HG02884 (cell line): Measurements from ENCODE around the gene CEACAM3.
"Not testable (repeated sequence)": the region's sequence is repeated elsewhere in the genome, so short reads cannot be mapped to it uniquely, and the experiment has no call there.

Experiments used
- ATAC-seq: cut with Tn5 transposase; IDR thresholded peaks from one replicate; pipeline ENCODE4 v1.9.1; 2021; ENCODE audit warnings: mild to moderate bottlenecking, moderate library complexity; ENCODE audit not compliant: unreplicated experiment

Gene CEACAM3

DNA sequence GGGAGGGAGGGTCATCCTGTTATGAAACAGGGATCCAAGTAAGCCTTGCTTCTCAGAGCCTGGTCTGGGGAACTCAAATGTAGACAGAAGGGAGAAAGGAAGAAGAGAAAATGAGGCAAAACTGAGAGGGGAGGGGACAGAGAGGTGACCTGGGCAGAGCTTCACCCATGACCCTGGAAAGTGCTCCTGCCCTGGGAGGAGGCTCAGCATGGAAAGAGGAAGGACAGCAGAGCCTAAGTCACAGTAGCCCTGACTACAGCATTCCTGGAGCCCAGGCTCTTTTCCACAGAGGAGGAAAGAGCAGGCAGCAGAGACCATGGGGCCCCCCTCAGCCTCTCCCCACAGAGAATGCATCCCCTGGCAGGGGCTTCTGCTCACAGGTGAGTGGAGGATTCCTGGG lies at the start of gene CEACAM3:
Gene CEACAM3 (plus strand): TSS at position 226 of the 400 bp plus-strand sequence. CDS start 91 bp downstream, at position 317.
- no peak for ATAC-seq

DNA sequence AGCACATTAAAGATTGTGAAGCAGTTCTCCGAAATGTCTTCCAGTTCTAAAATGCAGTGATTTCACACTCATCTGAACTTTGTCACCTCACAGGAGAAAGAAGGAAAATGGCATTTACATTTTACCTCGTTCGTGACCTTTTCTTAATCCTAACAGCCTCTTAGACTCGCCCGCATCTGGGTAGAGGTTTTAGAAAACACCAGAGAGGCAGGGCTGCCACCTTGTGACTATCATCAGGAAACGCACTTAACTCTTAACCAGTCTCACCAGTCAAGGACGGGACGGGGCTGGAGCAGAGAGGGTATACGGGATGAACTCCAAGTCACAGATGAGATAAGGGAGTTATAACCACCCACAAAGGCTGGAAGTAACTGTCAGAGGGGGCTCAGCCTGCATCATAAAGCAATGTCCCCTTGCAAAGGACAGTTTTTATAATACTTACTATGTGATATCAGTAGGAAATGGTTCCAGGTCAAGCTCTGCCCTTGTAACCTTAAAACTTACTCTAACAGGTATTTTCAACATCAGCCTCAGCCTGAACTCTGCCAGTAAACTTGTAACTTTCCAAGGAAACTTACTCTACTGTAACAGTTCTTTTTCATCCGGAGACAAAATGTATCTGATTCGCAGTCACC lies 49.7 kb upstream of the CEACAM3 start:
- ATAC-seq: no peak

DNA sequence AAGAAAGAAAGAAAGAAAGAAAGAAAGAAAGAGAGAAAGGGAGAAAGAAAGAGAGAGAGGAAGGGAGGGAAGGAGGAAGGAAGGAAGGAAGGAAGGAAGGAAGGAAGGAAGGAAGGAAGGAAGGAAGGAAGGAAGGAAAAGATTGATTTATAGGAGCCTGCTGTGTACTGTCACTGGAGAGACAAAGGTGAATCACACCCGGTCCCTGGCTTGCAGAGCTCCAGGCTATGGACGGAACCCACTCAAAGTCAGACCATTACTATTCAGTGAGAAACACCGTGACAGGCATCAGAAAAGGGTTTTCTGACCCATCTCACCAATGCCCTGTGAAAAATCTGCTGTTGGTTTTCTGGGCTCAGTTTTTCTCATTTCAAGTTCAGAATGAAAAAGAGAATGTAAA lies 48.4 kb upstream of the CEACAM3 start:
- no peak for ATAC-seq

DNA sequence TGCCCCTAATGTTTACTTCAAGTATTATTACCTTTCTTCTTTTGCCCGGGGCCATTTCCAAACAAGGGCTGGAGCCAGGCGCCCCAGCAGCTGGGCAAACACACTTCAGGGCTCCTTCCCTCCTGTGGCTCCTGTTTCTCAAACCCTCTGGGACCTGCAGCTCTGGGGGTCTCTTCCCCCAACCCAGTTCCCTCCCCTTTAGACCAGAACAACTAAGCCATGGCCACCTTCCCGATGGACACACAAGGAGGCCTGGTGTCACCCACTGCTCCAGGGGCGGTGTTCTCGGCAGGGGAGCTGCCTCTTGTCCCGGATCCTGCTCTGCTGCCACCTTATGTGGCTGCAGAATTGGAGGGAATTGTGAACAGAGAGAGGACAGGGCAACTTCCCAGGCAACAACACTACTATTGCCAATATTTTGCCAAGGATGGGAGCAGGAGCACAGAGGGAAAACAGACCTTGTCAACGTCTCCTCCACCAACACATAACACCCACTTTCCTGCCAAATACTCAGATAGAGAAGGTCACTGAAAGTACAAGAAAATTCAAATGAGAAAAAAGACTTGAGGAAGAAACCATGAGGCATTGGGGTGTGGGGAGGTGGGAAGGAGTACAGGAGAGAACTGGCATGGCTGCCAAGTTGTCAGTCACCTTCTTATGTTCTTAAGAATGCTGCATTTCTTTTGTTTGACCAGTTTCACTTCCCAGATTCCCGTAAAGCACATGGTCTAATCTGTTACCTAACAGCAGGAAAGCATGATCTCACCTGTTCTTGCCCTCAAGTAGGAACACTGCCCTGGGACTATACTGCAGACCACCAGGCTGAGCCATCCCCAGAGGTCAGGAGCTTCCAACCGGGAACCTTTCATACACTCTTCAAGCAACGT lies 45.9 kb upstream of the CEACAM3 start:
- not testable (repeated sequence) for ATAC-seq

DNA sequence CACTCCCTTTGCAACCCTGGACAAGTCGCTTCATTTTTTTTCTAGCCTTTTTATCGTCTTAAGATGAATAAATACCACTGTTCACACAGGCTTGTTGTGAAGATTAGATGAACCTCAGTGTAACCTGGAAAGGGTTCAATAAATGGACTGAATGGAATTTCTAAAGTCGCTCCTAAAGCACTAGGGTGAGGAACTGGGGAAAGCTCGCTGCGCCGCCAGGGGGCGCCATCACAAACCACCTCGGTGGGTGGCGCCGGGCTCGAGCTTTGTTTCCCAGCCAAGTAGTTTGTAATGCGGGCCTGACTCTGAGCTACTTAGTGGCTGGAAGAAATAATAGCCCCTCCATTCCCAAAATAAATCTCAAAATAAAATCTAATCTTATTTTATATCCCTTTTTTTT lies 43.2 kb upstream of the CEACAM3 start:
- ATAC-seq: no peak

DNA sequence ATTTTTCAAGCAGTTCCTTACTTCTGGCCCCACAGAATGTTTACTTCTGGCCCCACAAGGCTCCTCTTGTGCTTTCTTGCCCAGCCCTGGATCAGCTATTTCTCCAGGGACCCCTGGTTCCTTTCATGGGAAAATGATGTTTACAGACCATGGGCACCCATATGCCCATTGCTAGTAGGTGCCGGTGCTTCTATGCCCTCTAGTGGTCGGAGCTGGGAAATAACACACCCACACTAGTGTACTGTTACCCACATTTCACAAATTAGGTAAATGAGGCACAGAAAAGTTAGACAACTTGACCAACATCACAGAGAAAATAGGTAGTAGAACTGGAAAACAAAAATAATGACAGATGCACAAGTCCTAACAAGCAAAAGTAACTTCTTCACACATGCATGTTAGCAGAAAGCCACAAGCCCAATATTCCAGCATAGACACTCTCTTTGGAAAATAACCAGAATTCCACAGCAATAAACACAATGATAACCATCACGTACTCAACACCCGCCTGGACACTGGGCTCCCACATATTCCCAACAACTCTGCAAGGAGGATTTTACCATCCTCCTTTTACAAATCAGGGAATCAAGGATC lies 42.4 kb upstream of the CEACAM3 start:
- ATAC-seq: no peak

DNA sequence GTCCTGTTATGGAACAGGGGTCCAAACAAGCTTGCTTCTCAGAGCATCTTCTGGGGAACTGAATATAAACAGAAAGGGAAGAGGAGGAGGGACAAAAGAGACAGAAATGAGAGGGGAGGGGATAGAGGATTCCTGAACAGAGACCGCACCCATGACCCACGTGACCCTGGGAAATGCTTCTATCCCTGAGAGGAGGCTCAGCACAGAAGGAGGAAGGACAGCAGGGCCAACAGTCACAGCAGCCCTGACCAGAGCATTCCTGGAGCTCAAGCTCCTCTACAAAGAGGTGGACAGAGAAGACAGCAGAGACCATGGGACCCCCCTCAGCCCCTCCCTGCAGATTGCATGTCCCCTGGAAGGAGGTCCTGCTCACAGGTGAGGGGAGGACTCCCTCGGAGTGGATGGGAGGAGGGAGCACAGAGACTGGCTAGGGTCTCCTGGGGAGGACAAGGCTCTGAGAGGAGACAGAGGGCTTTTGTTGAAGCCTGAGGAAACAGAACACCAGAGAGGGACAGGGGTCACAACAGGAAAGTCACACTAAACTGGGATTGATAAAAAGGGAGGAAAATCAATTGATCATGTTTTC lies 41.0 kb upstream of the CEACAM3 start, which contains the start of gene CEACAM6:
Gene CEACAM6 (plus strand): TSS at position 203 of the 586 bp plus-strand sequence. CDS start 109 bp downstream, at position 312.
- ATAC-seq: no peak

DNA sequence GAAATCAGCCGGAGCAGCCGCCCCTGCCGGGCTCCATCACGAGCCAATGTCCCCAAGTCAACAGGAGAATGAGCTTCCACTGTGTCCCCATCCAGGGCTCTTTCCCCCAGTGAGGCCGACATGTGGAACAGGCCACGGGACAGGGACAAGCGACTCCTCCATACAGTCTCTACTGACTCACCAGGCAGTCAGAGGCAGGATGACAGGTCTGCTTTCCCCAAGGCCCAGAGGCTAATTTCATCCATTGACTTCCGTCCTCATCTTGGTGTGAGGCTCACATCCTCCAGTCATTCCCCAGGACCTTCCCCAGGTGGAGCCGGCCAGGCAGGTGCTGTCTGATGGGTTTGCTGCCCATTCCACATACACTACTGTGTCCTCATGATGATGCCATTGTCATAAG lies 37.5 kb upstream of the CEACAM3 start:
- no peak for ATAC-seq

DNA sequence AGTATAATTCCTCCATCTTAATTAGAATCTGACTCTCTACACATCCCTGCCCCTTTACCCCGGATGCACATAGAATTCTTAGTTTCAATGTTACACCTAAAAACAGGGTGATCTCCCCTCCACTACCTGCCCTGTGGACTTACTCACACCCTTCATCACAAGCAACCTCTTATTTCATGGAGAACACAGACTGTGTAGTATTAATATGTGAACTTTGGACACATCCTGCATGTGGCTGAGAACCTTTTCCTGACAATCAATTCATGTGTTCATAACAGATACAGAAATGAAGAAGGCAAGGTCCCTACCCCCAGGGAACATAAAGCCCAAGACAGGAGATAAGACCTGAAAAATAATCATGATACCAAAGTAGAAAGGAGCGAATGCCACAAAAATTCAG lies 29.3 kb upstream of the CEACAM3 start:
- no peak for ATAC-seq

DNA sequence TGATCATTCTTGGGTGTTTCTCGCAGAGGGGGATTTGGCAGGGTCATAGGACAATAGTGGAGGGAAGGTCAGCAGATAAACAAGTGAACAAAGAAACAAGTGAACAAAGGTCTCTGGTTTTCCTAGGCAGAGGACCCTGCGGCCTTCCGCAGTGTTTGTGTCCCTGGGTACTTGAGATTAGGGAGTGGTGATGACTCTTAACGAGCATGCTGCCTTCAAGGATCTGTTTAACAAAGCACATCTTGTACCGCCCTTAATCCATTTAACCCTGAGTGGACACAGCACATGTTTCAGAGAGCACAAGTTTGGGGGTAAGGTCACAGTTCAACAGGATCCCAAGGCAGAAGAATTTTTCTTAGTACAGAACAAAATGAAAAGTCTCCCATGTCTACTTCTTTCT lies 28.3 kb upstream of the CEACAM3 start:
- ATAC-seq: not testable (repeated sequence)

DNA sequence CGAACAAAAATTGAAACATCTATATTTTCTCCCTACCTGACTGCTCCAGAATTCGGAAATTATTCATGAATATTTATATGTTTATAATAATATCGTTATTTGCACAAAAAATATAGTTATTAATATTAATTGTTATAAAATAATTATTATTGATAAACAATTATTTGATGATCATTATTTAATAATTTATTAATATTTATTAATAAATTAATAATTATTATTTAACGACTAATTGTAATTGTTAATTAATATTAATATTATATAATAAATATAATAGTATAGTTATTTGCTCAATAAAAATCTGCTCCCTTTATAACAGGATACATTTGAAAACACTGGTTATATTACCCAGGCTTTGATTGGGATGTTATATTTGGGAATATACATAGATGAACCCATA lies 26.8 kb upstream of the CEACAM3 start:
- ATAC-seq: no peak

DNA sequence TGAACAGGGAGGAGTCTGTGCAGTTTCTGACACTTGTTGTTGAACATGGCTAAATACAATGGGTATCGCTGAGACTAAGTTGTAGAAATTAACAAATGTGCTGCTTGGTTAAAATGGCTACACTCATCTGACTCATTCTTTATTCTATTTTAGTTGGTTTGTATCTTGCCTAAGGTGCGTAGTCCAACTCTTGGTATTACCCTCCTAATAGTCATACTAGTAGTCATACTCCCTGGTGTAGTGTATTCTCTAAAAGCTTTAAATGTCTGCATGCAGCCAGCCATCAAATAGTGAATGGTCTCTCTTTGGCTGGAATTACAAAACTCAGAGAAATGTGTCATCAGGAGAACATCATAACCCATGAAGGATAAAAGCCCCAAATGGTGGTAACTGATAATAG lies 25.0 kb upstream of the CEACAM3 start:
- no peak for ATAC-seq

DNA sequence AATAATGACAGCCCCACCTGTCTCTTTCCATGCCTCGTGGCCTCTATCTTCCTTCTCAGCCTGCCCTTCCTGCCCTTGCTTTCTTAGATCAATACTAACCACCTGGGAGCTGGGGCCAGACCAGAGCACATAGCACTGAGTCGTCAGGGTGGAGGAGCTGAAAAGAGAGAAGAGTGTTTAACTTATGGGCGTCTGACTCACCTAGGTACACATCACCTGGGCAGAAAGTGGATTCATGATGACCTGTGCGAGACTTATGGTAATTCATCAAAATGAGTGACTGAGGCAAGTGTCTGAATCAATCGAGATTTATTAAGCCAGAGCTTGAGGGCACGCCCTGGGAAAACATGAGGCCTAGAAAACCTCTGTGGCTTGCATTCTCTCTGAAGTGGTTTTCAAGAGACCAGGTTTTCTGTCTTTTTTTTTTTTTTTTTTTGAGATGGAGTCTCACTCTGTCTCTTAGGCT lies 21.8 kb upstream of the CEACAM3 start:
- no peak for ATAC-seq

DNA sequence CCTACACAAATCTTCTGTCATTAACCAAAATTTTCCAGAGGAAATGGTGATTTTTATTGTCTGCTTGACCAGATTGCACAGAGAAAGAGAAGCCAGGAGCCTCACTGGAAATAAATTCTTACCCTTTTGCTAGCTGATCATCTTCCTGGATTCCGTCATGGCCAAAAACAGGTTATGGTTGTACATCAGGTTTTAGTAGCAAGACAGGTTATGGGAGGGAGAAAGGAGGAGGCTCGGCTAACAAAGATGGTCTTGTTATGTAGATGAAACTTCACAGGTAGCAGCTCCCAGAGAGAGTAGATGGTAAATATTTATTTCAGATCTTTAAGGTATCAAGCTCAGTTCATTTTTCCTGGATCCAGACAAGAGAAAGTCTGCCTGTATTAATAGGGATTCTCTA lies 19.7 kb upstream of the CEACAM3 start:
- no peak for ATAC-seq

DNA sequence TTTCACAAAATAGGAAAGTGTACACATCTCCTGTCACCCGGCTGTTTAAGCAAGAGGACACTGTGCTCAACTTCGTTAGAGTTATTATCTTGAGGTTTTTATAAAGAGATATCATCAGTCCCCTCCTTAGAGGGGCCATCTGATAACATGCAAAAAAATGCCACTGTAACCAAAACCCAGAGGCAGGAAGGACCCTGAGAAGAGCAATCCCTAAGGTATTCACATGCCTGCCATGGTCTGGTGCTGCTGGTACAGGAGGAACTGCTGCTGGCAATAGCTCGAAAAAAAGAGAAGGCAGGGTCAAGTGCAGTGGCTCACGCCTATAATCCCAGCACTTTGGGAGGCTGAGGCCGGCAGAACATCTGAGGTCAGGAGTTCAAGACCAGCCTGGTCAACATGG lies 12.8 kb upstream of the CEACAM3 start:
- no peak for ATAC-seq

DNA sequence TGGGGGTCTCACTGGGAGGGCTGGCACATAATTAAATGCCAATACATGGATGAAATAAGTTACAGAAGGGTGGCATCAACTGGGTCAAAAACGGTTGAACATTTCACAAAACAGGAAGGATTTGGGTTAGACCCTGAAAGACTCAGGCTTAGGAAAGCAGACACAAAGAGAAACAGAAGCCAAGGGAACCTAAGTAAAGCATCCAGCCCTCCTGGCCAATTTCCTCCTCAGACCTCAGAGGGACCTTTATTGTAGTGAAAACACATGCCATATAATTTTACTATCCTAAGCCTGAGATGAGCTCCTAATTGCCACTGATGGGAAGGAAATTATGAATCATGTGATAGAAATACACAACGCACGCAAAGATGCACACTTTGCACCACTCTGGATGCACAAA lies 12.1 kb upstream of the CEACAM3 start:
- no peak for ATAC-seq

DNA sequence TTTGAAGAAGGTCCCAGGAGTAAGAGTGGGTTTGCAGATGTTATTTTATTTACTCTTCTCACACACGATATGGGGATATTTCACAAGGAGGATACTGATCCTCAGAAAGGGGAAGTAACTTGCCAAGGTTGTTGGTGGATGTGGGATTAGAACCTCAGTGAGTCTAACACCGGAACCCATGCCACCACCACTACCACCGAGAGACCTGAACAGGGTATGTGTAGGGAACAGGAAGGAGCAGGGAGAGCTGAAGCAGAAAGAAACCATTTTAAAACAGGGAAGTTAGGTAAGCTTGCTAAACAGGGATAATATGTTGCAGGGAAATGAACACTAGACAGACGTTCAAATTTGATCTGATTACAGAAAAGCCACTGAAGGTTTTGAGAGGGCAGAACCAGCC lies 11.6 kb upstream of the CEACAM3 start:
- no peak for ATAC-seq

DNA sequence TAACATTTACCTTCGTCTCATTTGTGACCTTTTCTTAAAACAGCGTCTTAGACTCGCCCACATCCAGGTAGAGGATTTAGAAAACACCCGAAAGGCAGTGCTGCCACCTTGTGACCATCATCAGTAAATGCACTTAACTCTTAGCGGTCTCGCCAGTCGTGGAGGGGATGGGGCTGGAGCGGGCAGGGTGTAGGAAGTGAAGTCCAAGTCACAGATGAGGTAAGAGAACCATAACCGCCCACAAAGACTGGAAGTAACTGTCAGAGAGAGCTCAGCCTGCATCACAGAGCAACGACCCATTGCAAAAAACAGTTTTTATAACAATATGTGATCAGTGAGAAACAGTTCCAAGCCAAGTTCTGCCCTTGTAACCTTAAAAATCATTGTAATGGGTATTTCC lies 10.7 kb upstream of the CEACAM3 start:
- no peak for ATAC-seq

DNA sequence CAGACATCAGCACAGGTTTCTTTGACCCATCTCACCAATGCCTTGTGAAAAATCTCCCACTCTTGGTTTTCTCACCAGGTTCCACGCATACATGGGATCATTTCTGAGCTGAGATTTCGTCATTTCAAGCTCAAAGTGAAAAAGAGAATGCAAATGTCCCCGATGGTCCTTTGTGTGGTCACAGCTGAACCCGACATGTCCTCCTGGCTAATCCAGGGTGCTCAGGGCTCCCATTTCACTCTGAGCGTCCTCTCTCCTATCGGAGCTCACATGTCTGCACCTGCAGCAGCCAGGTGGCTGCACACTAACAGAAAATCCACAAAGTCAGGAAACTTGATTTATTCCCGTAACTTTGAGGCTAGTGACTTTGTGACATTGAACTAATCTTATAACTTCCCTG lies 9.3 kb upstream of the CEACAM3 start:
- ATAC-seq: no peak

DNA sequence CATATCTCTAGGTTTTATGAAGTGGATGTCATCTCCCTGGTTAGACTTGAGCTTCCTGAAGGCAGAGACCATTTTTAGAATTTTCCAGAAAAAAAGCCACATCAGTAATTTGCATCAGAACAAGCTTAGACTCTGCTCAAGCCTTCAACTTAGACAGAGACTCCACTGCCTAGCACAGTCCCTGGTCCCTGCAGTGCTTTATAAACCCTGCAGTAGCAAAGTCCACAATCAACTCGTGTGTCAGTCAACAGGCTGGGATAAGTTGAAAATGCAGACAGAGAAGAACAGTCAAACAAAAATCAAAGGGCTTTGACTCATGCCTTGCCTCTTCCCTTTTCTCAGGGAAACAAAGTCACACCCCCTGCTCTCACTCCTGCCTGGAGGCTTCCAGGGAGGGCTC lies 7.9 kb upstream of the CEACAM3 start:
- not testable (repeated sequence) for ATAC-seq

DNA sequence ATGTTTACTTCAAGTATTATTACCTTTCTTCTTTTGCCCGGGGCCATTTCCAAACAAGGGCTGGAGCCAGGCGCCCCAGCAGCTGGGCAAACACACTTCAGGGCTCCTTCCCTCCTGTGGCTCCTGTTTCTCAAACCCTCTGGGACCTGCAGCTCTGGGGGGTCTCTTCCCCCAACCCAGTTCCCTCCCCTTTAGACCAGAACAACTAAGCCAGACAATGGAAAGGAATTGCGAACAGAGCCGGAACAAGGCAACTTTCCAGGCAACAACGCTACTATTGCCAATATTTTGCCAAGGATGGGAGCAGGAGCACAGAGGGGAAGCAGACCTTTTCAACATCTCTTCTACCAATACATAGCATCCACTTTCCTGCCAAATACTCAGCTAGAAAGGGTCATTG lies 7.3 kb upstream of the CEACAM3 start:
- not testable (repeated sequence) for ATAC-seq
